Natural killer cell (primary cell): Measurements from ENCODE around the gene CLIC5. TPM values are rescaled to one million over a fixed set of nuclear protein-coding genes. Genes with fewer than 3 reads are reported as not detected.

Experiments
- ATAC-seq, 3 donors: fragments of 150-1000 bp in 2 of 3; fragments of 200-7000 bp in 1 of 3; cut with Tn5 transposase; 1 replicate in 1 of 3; 2 replicates in 2 of 3; pipeline ENCODE4 v1.10.0; 2021; ENCODE audit warnings: mild to moderate bottlenecking in 2 of 3, moderate library complexity in 2 of 3
- DNase-seq, 2 donors: peaks; one replicate each; pipeline versions ENCODE4 v3.0.0 to v3.0.0-alpha.2; 2013 to 2021; ENCODE audit warnings: mixed read lengths in 1 of 2
- H3K27ac ChIP-seq: one replicate; pipeline ENCODE4 v1.5.1; 2013; ENCODE audit warnings: mild to moderate bottlenecking, low read length
- H3K27me3 ChIP-seq: one replicate; pipeline ENCODE4 v1.6.1; 2013; ENCODE audit warnings: low read length; ENCODE audit not compliant: control insufficient read depth, insufficient read depth
- H3K36me3 ChIP-seq: one replicate; pipeline ENCODE4 v1.6.1; 2013; ENCODE audit warnings: low read length; ENCODE audit not compliant: control insufficient read depth, insufficient read depth
- H3K4me1 ChIP-seq: one replicate; pipeline ENCODE4 v1.6.1; 2013; ENCODE audit warnings: low read length; ENCODE audit not compliant: control insufficient read depth, insufficient read depth
- H3K4me3 ChIP-seq: one replicate; pipeline ENCODE4 v1.5.1; 2013; ENCODE audit warnings: low read length
- H3K9me3 ChIP-seq: one replicate; pipeline ENCODE4 v1.6.1; 2013; ENCODE audit warnings: low read length; ENCODE audit not compliant: control insufficient read depth, insufficient read depth
- H3K27ac Mint-ChIP-seq, 2 donors: one replicate each; pipeline ENCODE4 v1.8.0; 2022; ENCODE audit warnings: mild to moderate bottlenecking in 2 of 2, mixed read lengths in 2 of 2, moderate library complexity in 1 of 2
- H3K27me3 Mint-ChIP-seq, 2 donors: one replicate each; pipeline ENCODE4 v1.8.0; 2022; ENCODE audit warnings: low read depth in 2 of 2, mixed read lengths in 2 of 2
- H3K36me3 Mint-ChIP-seq: one replicate; pipeline ENCODE4 v1.8.0; 2022; ENCODE audit warnings: mixed read lengths
- H3K4me1 Mint-ChIP-seq, 2 donors: one replicate each; pipeline ENCODE4 v1.8.0; 2022; ENCODE audit warnings: mixed read lengths in 2 of 2
- H3K4me3 Mint-ChIP-seq: one replicate; pipeline ENCODE4 v1.8.0; 2022; ENCODE audit warnings: mild to moderate bottlenecking, moderate library complexity, mixed read lengths
- H3K9me3 Mint-ChIP-seq, 2 donors: one replicate each; pipeline ENCODE4 v1.8.0; 2022; ENCODE audit warnings: mixed read lengths in 2 of 2
- CTCF ChIP-seq: fragments of 200-600 bp; IDR thresholded peaks from one replicate; pipeline ENCODE4 v1.8.0; 2022; ENCODE audit warnings: antibody characterized with exemption
- WGBS: methylation state at CpG from one replicate; pipeline ENCODE4 v1.1.7; 2013; ENCODE audit warnings: missing lambda C conversion rate; ENCODE audit not compliant: insufficient coverage; 5-methylcytosine and 5-hydroxymethylcytosine counted together
- intact Hi-C: fragments of 100-400 bp; cut with micrococcal nuclease; formaldehyde crosslinking; loops from one replicate; pipeline ENCODE4 v1.14.2; 2022
- total RNA-seq, 4 donors: library from RNA; stranded (reverse); fragments of 120-200 nt in 1 of 4; gene quantifications; one replicate each; pipeline versions ENCODE4 v1.2.3 to v1.2.4, GENCODE V29; 2013 to 2022

Gene CLIC5
- total RNA-seq, 3 donors from 2014 or later (not counting 1 experiment from before 2014, with no cell fraction given) = 0.52 to 1.7 (median 1.4) TPM

- H3K4me1 Mint-ChIP-seq = peaks cover 6 to 10% of the 10 kb centered on the region in 2 donors
- no peaks in the 10 kb centered on the region for H3K36me3 Mint-ChIP-seq
- no peaks in the 10 kb centered on the region for H3K27me3 ChIP-seq
- H3K4me3 ChIP-seq = no peak overlapping the region
- intact Hi-C loops = loop anchor here (1.0 to 2.0 kb wide), 3 partner anchors 1268 to 1448 kb away; no protein-coding TSS in a partner anchor
- 30% methylated on average over 11 of the region's 11 CpGs for WGBS
- H3K27ac ChIP-seq = no peak overlapping the region
- DNase-seq (peak; percentile 42 to 70), ATAC-seq (peak; percentile 50 to 73 (median 69))
- H3K9me3 ChIP-seq = no peaks in the 10 kb centered on the region
- peak; percentile 67 for TF ChIP-seq CTCF
- no peak overlapping the region for H3K4me3 Mint-ChIP-seq
- no peaks in the 10 kb centered on the region for H3K9me3 Mint-ChIP-seq
- no peaks in the 10 kb centered on the region for H3K4me1 ChIP-seq
- peaks cover 0 to 5% of the 10 kb centered on the region in 2 donors for H3K27me3 Mint-ChIP-seq
- H3K36me3 ChIP-seq = no peaks in the 10 kb centered on the region
- H3K27ac Mint-ChIP-seq = no peak overlapping the region
Measured at GRCh38 chr6:45922728-45923351, 92.8 kb downstream of the CLIC5 start.

- H3K4me1 Mint-ChIP-seq = peaks cover 6 to 8% of the 10 kb centered on the region in 2 donors
- Histone ChIP-seq H3K4me3 (no peak overlapping the region), H3K27ac (no peak overlapping the region), H3K9me3 (no peaks in the 10 kb centered on the region), H3K36me3 (no peaks in the 10 kb centered on the region), H3K4me1 (no peaks in the 10 kb centered on the region), H3K27me3 (no peaks in the 10 kb centered on the region)
- no peak overlapping the region for H3K27ac Mint-ChIP-seq
- H3K9me3 Mint-ChIP-seq = no peaks in the 10 kb centered on the region
- intact Hi-C loops = loop anchor here (1.0 to 2.0 kb wide), 3 partner anchors 1266 to 1447 kb away; no protein-coding TSS in a partner anchor
- ATAC-seq = no peak
- no peak overlapping the region for H3K4me3 Mint-ChIP-seq
- WGBS = 85% methylated on average over 6 of the region's 6 CpGs
- H3K36me3 Mint-ChIP-seq = no peaks in the 10 kb centered on the region
- H3K27me3 Mint-ChIP-seq = peaks cover 0 to 4% of the 10 kb centered on the region in 2 donors
- DNase-seq = no peak
- no peak for TF ChIP-seq CTCF
Measured at GRCh38 chr6:45921691-45922281, 93.9 kb downstream of the CLIC5 start.

- DNase-seq = no peak
- ATAC-seq = no peak
- H3K27me3 ChIP-seq = no peaks in the 10 kb centered on the region
- H3K4me1 ChIP-seq = no peaks in the 10 kb centered on the region
- H3K36me3 ChIP-seq = no peaks in the 10 kb centered on the region
- WGBS = 69% methylated on average over 4 of the region's 5 CpGs
- no peak overlapping the region for H3K27ac Mint-ChIP-seq
- H3K4me3 ChIP-seq = no peak overlapping the region
- H3K4me3 Mint-ChIP-seq = no peak overlapping the region
- no peaks in the 10 kb centered on the region for H3K9me3 Mint-ChIP-seq
- no peak overlapping the region for H3K27ac ChIP-seq
- intact Hi-C loops = no loop called here
- H3K27me3 Mint-ChIP-seq = peaks cover 0 to 2% of the 10 kb centered on the region in 2 donors
- no peaks in the 10 kb centered on the region for H3K36me3 Mint-ChIP-seq
- H3K4me1 Mint-ChIP-seq = peaks cover 5 to 6% of the 10 kb centered on the region in 2 donors
- TF ChIP-seq CTCF = no peak
- no peaks in the 10 kb centered on the region for H3K9me3 ChIP-seq
Measured at GRCh38 chr6:45920819-45921511, 94.7 kb downstream of the CLIC5 start.
